Fibroblast of peridontal ligament (primary cell): ENCODE measurements around the gene ST8SIA6.
"Not testable (repeated sequence)": the region's sequence is repeated elsewhere in the genome, so short reads cannot be mapped to it uniquely, and the experiment has no call there.

Experiments
- DNase-seq: peaks from one replicate; pipeline ENCODE4 v3.0.0-alpha.2; 2010; ENCODE audit errors: extremely low read depth

Gene ST8SIA6

DNA sequence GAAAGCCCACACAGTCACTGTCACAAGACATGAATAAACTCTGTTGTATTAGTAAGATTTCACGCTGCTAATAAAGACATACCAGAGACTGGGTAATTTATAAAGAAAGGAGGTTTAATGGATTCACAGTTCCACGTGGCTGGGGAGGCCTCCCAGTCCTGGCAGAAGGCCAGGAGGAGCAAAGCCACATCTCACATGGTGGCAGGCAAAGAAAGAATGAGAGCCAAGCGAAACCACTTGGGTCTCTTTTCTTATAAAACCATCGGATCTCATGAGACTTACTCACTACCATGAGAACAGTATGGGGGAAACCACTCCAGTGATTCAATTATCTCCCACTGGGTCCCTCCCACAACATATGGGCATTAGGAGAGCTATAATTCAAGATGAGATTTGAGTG lies 110.2 kb downstream of the ST8SIA6 start:
- peak; percentile 5 for DNase-seq

DNA sequence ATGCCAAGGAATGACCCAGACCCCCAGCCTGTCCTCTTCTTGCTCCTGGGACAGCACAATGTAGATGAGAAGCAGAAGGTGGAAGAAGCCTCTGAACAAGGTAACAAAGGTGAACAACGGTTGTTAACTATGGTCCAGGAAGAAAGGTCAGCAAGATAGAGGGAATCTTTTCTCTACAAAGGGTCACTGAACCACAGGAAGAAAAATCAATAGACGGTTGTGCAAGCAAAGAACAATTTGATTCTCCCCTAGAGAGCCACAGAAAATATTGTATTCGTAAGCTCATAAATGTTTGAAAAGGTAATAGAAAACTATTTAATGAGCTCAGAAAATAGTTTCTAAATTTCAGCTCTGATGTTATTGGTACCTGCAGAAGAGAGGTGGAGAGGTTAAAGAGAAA lies 111.3 kb downstream of the ST8SIA6 start:
- DNase-seq, result no peak

DNA sequence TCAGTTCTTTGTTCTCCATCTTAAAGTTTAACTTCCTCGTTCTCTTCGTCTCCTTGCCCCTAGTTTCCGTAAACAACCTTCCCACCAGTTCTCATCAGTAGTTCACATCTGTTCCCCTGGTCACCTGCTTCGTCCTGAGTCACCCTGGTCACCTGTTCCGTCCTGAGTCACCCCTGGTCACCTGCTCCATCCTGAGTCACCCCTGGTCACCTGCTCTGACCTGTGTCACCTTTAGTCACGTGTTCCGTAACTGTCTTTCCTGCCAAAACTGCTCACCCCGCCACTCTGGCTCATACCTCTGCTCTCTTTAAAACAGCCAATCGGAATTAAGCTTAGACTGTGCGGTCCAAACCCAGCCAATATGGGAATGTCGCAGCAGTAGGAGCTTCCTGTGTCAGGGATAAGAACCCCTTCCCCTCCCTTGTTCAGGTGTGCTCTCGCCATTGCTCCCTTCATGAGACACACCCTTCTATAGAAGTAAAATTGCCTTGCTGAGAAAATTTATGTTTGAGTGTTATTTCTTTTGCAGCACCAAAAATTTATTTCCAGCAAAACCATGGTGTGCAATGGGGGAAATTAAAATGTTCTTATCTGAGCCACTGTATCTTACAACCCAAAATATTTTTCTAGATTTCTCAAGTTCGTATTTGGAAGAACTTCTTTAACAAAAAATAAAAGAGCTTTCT lies 114.1 kb downstream of the ST8SIA6 start:
- DNase-seq, result no peak

- DNase-seq, result peak; percentile 93
These were observed 119.3 kb downstream of the ST8SIA6 start for GRCh38 chr10:17335065-17335464.

- no peak for DNase-seq
These were observed 123.9 kb downstream of the ST8SIA6 start for GRCh38 chr10:17330501-17330900.

DNA sequence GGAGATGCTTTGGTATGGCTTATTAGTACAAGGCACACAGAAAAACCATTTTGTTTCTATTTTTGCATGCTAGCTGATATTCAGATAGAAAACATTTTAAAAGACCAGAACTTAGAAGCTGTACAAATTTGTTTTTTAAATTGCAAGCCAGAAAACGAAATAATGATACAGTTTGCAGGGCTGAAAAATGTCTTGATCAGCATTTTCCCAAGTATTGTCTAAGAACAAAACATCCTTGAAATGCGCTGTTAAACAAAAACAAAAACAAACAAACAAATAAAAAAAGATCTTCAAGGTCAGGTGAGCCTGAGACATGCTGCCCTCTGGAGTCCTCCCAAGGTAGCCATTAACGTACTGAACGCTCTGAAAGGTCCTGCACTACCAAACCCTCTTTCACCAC lies 128.0 kb downstream of the ST8SIA6 start:
- no peak for DNase-seq

DNA sequence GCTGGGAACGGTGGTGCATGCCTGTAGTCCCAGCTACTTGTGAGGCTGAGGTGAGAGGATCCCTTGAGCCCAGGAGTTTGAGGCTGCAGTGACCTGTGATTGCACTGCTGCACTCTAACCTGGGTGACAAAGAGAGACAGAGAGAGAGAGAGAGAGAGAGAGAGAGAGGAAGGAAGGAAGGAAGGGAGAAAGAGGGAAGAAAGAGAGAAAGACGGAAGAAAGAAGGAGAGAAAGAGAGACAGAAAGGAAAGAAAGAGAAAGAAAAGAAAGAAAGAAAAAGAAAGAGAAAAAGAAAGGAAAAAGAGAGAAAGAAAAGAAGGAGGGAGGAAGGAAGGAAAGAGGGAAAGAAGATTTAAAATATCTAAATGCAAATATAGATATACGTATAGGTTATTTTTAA lies 132.4 kb downstream of the ST8SIA6 start:
- DNase-seq, result not testable (repeated sequence)

DNA sequence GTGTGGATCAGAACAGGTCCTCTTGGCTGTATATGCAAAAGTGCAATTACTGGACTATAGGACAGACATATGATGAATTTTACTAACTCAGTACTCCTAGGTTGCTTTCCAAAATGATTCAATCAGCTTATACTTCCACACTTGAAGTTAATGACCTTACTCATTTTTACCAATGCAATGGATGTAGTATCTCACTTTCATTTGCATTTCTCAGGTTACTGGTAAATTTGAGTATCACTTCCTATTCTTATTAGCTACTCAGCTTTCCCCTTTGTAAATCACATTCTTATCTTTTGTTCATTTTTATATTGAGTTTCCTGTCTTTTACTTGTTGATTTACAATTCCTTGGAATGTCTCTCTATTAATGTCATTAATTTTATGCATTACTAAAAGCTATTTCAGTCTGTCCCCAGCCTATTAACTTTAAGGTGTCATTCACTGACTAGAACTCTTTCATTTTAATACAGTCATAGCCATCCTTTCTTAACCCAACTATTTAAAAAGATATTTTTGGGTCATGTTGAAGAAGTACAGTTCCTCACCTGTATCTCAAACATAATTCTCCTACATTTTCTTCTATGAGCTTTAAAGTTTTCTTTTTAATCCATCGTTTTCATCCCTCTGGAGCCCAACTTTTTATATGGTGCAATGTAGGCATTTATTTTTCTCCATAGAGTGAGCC lies 137.8 kb downstream of the ST8SIA6 start:
- DNase-seq, result no peak

DNA sequence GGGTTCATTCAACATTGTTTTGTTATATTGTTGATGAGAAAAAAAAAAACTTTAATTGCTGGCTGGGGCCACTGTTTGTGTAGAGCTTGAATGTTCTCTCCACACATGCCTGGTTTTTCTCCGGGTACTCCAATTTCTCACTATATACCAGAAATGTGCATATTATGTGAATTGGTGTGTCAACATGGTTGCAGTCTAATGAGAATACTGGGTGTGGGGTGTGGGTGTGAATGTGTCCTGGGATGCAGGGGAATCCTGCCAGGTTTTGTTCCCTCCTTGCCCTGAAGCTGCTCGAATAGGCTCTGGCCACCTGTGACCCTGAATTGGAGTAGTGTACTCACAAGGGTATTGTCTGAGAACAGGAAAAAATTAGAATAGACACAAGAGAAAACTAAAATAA lies 145.0 kb downstream of the ST8SIA6 start:
- no peak for DNase-seq

GRCh38 chr10:17307123-17307522 lies 147.3 kb downstream of the ST8SIA6 start:
- DNase-seq, result no peak

DNA sequence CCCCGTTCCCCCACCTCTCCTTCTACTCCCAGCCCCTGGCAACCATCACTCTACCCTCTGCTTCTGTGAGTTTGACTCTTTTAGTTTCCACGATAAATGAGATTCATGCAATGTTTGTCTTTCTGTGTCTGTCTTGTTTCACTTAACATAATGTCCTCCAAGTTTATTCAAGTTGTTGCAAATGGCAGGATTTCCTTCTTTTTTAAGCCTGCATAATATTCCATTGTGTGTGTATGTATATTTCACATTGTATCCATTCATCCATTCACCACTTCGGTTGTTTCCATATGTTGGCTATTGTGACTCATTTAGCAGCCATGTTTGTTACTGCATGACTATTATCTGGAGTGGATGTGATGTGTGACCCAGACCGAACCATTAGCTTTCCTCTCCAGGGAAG lies 162.0 kb downstream of the ST8SIA6 start:
- DNase-seq, result no peak

DNA sequence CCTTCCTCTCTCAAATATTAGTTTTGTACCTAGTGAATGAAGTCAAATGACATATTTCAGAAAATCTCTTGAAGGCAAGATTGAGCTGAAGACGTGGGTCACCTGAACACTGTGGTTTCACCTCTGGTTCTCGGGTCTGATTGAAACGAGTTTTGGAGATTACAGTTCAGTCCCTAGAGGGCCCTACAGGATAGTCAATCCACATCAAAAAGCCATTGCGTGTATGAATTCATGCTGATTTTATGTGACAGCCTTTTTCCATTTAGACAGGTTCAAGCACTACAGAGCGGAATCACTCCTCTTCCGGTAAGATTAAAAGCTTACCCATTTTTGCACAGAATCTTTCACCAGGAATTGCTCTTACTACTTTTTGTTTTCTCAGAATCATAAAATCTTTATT lies 164.2 kb downstream of the ST8SIA6 start:
- DNase-seq, result peak; percentile 44

- DNase-seq, result no peak
These were observed 164.6 kb downstream of the ST8SIA6 start for GRCh38 chr10:17289763-17290162.

GRCh38 chr10:17286562-17287550 lies 167.5 kb downstream of the ST8SIA6 start:
- DNase-seq, result no peak

DNA sequence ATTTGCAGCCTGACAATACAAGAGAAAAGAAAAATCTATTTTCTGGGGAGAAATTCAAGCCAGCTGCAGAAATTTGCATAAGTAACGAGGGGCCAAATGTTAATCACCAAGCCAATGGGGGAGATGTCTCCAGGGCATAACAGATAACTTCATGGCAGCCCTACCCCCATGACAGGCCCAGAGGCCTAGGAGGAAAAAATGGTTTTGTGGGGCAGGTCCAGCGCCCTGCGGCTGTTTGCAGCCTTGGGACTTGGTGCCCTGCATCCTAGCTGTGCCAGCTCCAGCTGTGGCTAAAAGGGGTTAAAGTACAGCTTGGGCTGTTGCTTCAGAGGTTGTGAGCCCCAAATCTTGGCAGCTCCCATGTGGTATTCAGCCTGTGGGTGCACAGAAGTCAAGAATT lies 172.1 kb downstream of the ST8SIA6 start:
- DNase-seq, result no peak

DNA sequence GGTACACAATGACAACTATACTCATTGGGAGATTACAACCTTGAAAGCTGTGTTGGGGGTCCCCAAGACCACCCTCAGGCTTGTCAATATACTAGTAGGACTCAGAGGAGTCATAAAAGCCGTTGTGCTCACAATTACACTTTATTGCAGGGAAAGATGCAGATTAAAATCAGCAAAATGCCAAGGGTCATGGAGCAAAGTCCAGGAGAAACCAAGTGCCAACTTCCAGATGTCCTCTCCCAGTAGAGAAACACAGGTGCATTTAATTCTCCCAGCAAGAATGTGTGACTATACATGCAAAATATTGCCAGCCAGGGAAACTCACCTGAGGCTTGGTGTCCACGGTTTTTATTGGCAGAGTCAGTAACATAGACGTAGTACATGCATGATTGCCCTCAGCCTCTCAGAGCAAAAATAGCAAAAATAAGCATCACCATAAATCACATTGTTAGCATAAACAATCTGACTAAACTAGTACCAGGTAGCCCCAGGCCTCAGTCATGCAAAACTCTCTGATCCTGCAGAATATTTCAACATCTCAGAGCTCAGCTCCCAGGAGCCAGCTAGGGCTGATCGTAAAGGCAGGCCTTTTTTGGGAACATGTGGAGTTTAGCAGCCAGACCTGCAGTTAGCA lies 175.7 kb downstream of the ST8SIA6 start:
- DNase-seq, result no peak

- no peak for DNase-seq
These were observed 177.5 kb downstream of the ST8SIA6 start for GRCh38 chr10:17276756-17277424.

GRCh38 chr10:17273403-17273802 lies 181.0 kb downstream of the ST8SIA6 start:
- DNase-seq, result peak; percentile 47

DNA sequence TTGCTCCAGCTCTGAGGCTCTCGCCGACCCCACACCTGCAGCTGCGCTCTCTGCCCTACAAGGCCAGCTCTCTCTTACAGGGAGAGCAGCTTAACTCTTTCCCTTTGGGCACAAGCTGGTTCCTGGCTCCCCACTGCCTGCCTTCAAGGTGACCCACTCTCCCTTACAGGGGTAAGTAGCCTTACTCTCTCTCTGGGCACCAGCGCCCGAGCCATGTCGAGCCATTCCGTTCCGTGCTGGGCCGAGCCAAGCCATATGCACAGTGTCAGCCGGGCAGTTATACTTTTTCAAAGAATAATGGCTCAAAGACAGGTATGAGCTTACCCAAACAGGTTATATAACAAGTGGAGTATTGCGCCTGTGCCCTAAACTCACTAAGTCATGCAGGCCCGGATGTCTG lies 181.7 kb downstream of the ST8SIA6 start:
- DNase-seq, result no peak
